ENCODE results near the gene SUCLG2. TPM values are rescaled to one million over a fixed set of nuclear protein-coding genes. Genes with fewer than 3 reads are reported as not detected.

SUCLG2 gene
- polyA plus RNA-seq, 2 of the 4 experiments (the other 2 are of a cell fraction): 39.8 to 61.3 TPM

DNA sequence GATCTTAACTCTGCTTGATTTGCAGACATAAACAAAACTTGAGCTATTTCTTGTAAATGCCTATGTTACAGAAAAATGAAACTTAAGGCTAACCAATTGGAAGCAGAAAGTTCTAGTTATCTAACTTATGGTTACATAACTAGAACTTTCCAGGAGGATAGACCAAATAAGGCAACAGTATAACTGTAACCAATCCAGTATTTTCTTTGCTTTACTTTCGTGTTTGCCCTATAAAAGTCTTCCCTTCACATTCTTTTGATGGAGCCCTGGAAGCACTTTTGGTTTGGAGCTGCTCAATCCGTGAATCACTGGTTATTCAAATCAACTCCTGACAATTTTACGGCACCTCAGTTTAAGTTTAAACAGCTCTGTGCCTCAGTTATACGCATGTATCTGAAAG, 164.6 kb downstream of the SUCLG2 start:
- ChIA-PET POLR2A (no interaction called here), CTCF (interaction anchor here (1.4 kb wide), 1 partner anchor 12 kb away, joined by 4 read pairs; no protein-coding TSS in a partner anchor)
- no peak overlapping the region for H3K4me2 ChIP-seq
- no peaks in the 10 kb centered on the region for H3K9me3 ChIP-seq
- no peaks in the 10 kb centered on the region for H3K4me1 ChIP-seq
- no peak overlapping the region for H3K4me3 ChIP-seq
- TF ChIP-seq ZSCAN20 (CRISPR knock-in tag; IDR thresholded peaks at IDR 0.05) (no peak), FOXS1 (CRISPR knock-in tag; IDR thresholded peaks at IDR 0.05) (no peak), FOSL2 (IDR thresholded peaks at IDR 0.05) (no peak), FOSL2 (CRISPR knock-in tag; IDR thresholded peaks at IDR 0.05) (no peak), KDM5A (IDR thresholded peaks at IDR 0.05) (no peak), HDAC2 (IDR thresholded peaks at IDR 0.05) (no peak), HOXB13 (CRISPR knock-in tag; IDR thresholded peaks at IDR 0.05; ENCODE audit: low read depth) (no peak), ZFP36 (IDR thresholded peaks at IDR 0.05; ENCODE audit: borderline replicate concordance, partially characterized antibody) (no peak), RNF2 (IDR thresholded peaks at IDR 0.05; ENCODE audit: borderline replicate concordance, low read depth) (no peak), ESRRA (IDR thresholded peaks at IDR 0.05; ENCODE audit: borderline replicate concordance, low read length) (no peak), FOSB (CRISPR knock-in tag; IDR thresholded peaks at IDR 0.05) (no peak), NFE2L2 (conservative IDR thresholded peaks at IDR 0.05; ENCODE audit: low read length) (no peak), CHD4 (IDR thresholded peaks at IDR 0.05; ENCODE audit: borderline replicate concordance) (no peak), EP300 (IDR thresholded peaks at IDR 0.05) (no peak), ZNF302 (CRISPR knock-in tag; IDR thresholded peaks at IDR 0.05) (no peak), ZC3H11A (IDR thresholded peaks at IDR 0.05) (no peak), MYC (IDR thresholded peaks at IDR 0.05; ENCODE audit: borderline replicate concordance, low read length) (no peak)
- TF ChIP-seq, protein P1, sequence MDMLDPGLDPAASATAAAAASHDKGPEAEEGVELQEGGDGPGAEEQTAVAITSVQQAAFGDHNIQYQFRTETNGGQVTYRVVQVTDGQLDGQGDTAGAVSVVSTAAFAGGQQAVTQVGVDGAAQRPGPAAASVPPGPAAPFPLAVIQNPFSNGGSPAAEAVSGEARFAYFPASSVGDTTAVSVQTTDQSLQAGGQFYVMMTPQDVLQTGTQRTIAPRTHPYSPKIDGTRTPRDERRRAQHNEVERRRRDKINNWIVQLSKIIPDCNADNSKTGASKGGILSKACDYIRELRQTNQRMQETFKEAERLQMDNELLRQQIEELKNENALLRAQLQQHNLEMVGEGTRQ (IDR thresholded peaks at IDR 0.05): no peak
- TF ChIP-seq, protein P2, sequence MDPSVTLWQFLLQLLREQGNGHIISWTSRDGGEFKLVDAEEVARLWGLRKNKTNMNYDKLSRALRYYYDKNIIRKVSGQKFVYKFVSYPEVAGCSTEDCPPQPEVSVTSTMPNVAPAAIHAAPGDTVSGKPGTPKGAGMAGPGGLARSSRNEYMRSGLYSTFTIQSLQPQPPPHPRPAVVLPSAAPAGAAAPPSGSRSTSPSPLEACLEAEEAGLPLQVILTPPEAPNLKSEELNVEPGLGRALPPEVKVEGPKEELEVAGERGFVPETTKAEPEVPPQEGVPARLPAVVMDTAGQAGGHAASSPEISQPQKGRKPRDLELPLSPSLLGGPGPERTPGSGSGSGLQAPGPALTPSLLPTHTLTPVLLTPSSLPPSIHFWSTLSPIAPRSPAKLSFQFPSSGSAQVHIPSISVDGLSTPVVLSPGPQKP (IDR thresholded peaks at IDR 0.05; ENCODE audit: low read depth, low read length): no peak
- TF ChIP-seq, protein P3, sequence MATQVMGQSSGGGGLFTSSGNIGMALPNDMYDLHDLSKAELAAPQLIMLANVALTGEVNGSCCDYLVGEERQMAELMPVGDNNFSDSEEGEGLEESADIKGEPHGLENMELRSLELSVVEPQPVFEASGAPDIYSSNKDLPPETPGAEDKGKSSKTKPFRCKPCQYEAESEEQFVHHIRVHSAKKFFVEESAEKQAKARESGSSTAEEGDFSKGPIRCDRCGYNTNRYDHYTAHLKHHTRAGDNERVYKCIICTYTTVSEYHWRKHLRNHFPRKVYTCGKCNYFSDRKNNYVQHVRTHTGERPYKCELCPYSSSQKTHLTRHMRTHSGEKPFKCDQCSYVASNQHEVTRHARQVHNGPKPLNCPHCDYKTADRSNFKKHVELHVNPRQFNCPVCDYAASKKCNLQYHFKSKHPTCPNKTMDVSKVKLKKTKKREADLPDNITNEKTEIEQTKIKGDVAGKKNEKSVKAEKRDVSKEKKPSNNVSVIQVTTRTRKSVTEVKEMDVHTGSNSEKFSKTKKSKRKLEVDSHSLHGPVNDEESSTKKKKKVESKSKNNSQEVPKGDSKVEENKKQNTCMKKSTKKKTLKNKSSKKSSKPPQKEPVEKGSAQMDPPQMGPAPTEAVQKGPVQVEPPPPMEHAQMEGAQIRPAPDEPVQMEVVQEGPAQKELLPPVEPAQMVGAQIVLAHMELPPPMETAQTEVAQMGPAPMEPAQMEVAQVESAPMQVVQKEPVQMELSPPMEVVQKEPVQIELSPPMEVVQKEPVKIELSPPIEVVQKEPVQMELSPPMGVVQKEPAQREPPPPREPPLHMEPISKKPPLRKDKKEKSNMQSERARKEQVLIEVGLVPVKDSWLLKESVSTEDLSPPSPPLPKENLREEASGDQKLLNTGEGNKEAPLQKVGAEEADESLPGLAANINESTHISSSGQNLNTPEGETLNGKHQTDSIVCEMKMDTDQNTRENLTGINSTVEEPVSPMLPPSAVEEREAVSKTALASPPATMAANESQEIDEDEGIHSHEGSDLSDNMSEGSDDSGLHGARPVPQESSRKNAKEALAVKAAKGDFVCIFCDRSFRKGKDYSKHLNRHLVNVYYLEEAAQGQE (IDR thresholded peaks at IDR 0.05): no peak
- no peak overlapping the region for H3K27ac ChIP-seq
- WGBS (ENCODE audit: missing lambda C conversion rate): 87% methylated on average over 4 of the region's 4 CpGs
- DNase-seq (ENCODE audit: low read depth in 1 of 2, low spot score in 1 of 2): no peak
- ATAC-seq: no peak
- no peak for FAIRE-seq

DNA sequence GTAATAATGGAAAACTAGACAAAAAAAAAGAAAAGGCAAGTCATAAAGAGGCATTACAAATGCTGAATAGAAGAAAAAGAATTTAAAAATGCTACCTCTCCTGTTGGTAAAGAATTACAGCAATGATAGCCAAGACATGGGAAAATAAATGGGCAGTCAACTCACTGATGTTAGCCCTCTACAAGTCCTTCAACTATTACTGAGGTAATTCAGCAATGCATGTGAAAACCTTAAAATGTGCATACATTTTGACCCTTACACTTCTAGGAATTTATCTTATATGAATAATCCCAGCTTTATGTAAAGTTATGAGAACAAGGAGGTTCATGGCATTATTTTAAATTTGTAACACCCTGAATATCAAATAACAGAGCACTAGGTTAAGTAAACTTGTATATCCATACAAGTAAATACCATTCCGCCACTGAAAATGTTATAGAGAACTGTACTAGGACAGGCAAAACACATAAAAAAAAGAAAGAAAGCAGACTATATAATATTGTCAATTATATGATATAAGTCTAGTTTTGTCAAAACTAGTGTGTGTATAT, 166.8 kb downstream of the SUCLG2 start:
- no peak for ATAC-seq
- Histone ChIP-seq H3K27ac (no peak overlapping the region), H3K4me3 (no peak overlapping the region), H3K9me3 (no peaks in the 10 kb centered on the region), H3K4me1 (no peaks in the 10 kb centered on the region), H3K4me2 (no peak overlapping the region)
- ChIA-PET CTCF (no interaction called here), POLR2A (no interaction called here)
- FAIRE-seq: no peak
- TF ChIP-seq HOXB5 (CRISPR knock-in tag; IDR thresholded peaks at IDR 0.05) (no peak), ZC3H11A (IDR thresholded peaks at IDR 0.05) (no peak), TFCP2L1 (CRISPR knock-in tag; IDR thresholded peaks at IDR 0.05) (no peak), SREBF2 (IDR thresholded peaks at IDR 0.05) (no peak), NR3C1 (IDR thresholded peaks at IDR 0.05) (no peak)
- TF ChIP-seq, protein P4, sequence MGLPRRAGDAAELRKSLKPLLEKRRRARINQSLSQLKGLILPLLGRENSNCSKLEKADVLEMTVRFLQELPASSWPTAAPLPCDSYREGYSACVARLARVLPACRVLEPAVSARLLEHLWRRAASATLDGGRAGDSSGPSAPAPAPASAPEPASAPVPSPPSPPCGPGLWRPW (IDR thresholded peaks at IDR 0.05): no peak
- TF ChIP-seq, protein P5, sequence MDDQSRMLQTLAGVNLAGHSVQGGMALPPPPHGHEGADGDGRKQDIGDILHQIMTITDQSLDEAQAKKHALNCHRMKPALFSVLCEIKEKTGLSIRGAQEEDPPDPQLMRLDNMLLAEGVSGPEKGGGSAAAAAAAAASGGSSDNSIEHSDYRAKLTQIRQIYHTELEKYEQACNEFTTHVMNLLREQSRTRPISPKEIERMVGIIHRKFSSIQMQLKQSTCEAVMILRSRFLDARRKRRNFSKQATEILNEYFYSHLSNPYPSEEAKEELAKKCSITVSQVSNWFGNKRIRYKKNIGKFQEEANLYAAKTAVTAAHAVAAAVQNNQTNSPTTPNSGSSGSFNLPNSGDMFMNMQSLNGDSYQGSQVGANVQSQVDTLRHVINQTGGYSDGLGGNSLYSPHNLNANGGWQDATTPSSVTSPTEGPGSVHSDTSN (IDR thresholded peaks at IDR 0.05): no peak
- WGBS (ENCODE audit: missing lambda C conversion rate): 93% methylated on average over 1 of the region's 1 CpG
- no peak for DNase-seq (ENCODE audit: low read depth in 1 of 2, low spot score in 1 of 2)
